NB4 (cell line): Measurements from ENCODE around the gene TMEM174.

Experiments used
- CTCF ChIP-seq: IDR thresholded peaks from one replicate; pipeline ENCODE4 v1.5.1; 2012; ENCODE audit warnings: low read depth, low read length
- MYC ChIP-seq: IDR thresholded peaks from 2 replicates; pipeline ENCODE4 v1.6.1; 2011; ENCODE audit warnings: low read depth, low read length
- POLR2A ChIP-seq: IDR thresholded peaks from 2 replicates; pipeline ENCODE4 v1.6.1; 2011; ENCODE audit warnings: mild to moderate bottlenecking; ENCODE audit not compliant: insufficient read length; ENCODE audit errors: extremely low read depth

GRCh38 chr5:73198833-73199592 is 26.0 kb downstream of the TMEM174 start:
- no peak for TF ChIP-seq CTCF
- TF ChIP-seq MYC = no peak
- TF ChIP-seq POLR2A = no peak
